Activated CD4-positive, alpha-beta T cell treated with anti-CD3 and anti-CD28 coated beads, Interleukin-2, amount 50 U/mL, for 4 hours (primary cell): ENCODE data around the gene LRRC31.

Experiments used
- DNase-seq, 2 experiments: peaks; one replicate each; pipeline ENCODE4 v3.0.0-alpha.2; 2020

LRRC31 gene

GRCh38 chr3:169861871-169862270 lies 7.9 kb downstream of the LRRC31 start:
- no peak for DNase-seq

- no peak for DNase-seq
Observed at GRCh38 chr3:169857811-169858210, 11.9 kb downstream of the LRRC31 start.

GRCh38 chr3:169855514-169855913 lies 14.2 kb downstream of the LRRC31 start:
- DNase-seq: no peak

GRCh38 chr3:169850618-169851017 lies 19.1 kb downstream of the LRRC31 start:
- no peak for DNase-seq

- DNase-seq: no peak
Observed at GRCh38 chr3:169848741-169849140, 21.0 kb downstream of the LRRC31 start.

GRCh38 chr3:169847896-169848295 lies 21.8 kb downstream of the LRRC31 start:
- DNase-seq: no peak

- no peak for DNase-seq
Observed at GRCh38 chr3:169846458-169847193, 23.1 kb downstream of the LRRC31 start.

GRCh38 chr3:169842960-169843359 lies 26.8 kb downstream of the LRRC31 start:
- DNase-seq: no peak

- DNase-seq: no peak
Observed at GRCh38 chr3:169841171-169841570, 28.6 kb downstream of the LRRC31 start.

- no peak for DNase-seq
Observed at GRCh38 chr3:169838511-169839030, 31.2 kb downstream of the LRRC31 start.

- DNase-seq: no peak
Observed at GRCh38 chr3:169836942-169837275, 32.8 kb downstream of the LRRC31 start.

- DNase-seq: no peak
Observed at GRCh38 chr3:169836078-169836941, 33.4 kb downstream of the LRRC31 start.

GRCh38 chr3:169835533-169835932 lies 34.2 kb downstream of the LRRC31 start:
- no peak for DNase-seq

- no peak for DNase-seq
Observed at GRCh38 chr3:169827712-169828111, 42.0 kb downstream of the LRRC31 start.

GRCh38 chr3:169825316-169825715 lies 44.4 kb downstream of the LRRC31 start:
- DNase-seq: no peak

GRCh38 chr3:169822983-169823382 lies 46.8 kb downstream of the LRRC31 start:
- DNase-seq: no peak

- DNase-seq: no peak
Observed at GRCh38 chr3:169822540-169822939, 47.2 kb downstream of the LRRC31 start.

GRCh38 chr3:169822091-169822490 lies 47.6 kb downstream of the LRRC31 start:
- no peak for DNase-seq

- no peak for DNase-seq
Observed at GRCh38 chr3:169818316-169818715, 51.4 kb downstream of the LRRC31 start.

- DNase-seq: no peak
Observed at GRCh38 chr3:169815590-169816150, 54.1 kb downstream of the LRRC31 start.

GRCh38 chr3:169813757-169814517 lies 55.8 kb downstream of the LRRC31 start:
- peak; percentile 63 to 71 for DNase-seq

- DNase-seq: no peak
Observed at GRCh38 chr3:169813278-169813677, 56.5 kb downstream of the LRRC31 start.
